ENCODE measurements around the gene HOXC6. TPM values are rescaled to one million over a fixed set of nuclear protein-coding genes. Genes with fewer than 3 reads are reported as not detected.

HOXC6 gene
- total and polyA plus RNA-seq, 2 of the 13 experiments (the other 11 are each of a cell fraction or from before 2014, with no cell fraction given), result not detected

DNA sequence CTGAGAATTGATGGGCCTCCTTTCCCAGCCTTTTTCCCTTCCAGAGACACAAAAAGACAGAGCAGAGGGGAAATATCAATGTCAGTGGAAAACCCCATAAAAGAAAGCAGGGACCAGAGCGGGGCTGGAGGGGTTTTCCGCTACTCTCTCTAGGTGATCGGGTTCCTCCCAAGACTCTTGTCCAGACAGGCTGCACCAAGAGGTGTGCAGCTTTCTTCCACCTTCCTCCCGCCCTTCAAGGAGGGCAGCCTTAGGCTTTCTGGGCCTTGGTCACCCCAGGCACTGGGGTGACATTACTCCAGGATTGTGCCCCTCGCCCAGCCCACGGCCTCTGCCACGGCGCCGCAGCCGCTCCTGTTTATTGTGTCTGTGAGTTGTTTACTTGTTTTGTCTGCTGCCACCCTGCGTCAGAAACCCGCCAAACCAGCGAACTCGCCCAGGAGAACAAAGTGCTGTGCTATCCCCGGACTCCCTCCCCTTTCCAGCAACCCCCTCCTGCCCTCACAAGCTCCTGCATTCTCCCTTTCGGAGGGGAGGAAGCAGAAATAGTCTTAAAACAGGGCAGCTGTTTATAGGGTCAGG is 6.7 kb upstream of the HOXC6 start:
- ChIA-PET POLR2A (no interaction called here), CTCF (ENCODE audit: low intra/inter-chr PET ratio, low total read pairs) (no interaction called here)
- FAIRE-seq, result no peak
- H3K27me3 ChIP-seq (ENCODE audit: control insufficient read depth in 1 of 2, insufficient read depth in 2 of 2, low read length in 2 of 2), result peaks cover 0 to 58% of the 10 kb centered on the region in 2 experiments; a peak in 3 of 5 replicates
- DNase-seq (ENCODE audit: low spot score), result no peak
- in situ Hi-C loops (cut with HindIII; ENCODE audit: extremely low pct_ligation_motif_present, low pct_unique_long_range_greater_than_20kb) (no loop called here), intact Hi-C loops (cut with micrococcal nuclease; ENCODE audit: unreplicated experiment) (no loop called here)
- H4K20me1 ChIP-seq (ENCODE audit: insufficient read depth, low read length), result no peaks in the 10 kb centered on the region
- H3K4me2 ChIP-seq (ENCODE audit: low read depth, low read length), result no peak overlapping the region
- 10% methylated on average over 12 of the region's 16 CpGs for WGBS (ENCODE audit: low lambda C conversion rate)
- TF ChIP-seq, protein P1, sequence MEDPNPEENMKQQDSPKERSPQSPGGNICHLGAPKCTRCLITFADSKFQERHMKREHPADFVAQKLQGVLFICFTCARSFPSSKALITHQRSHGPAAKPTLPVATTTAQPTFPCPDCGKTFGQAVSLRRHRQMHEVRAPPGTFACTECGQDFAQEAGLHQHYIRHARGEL (CRISPR knock-in tag; IDR thresholded peaks at IDR 0.05), result no peak
- TF ChIP-seq GATAD1 (CRISPR knock-in tag; IDR thresholded peaks at IDR 0.05), result no peak
- TF ChIP-seq, protein P2, sequence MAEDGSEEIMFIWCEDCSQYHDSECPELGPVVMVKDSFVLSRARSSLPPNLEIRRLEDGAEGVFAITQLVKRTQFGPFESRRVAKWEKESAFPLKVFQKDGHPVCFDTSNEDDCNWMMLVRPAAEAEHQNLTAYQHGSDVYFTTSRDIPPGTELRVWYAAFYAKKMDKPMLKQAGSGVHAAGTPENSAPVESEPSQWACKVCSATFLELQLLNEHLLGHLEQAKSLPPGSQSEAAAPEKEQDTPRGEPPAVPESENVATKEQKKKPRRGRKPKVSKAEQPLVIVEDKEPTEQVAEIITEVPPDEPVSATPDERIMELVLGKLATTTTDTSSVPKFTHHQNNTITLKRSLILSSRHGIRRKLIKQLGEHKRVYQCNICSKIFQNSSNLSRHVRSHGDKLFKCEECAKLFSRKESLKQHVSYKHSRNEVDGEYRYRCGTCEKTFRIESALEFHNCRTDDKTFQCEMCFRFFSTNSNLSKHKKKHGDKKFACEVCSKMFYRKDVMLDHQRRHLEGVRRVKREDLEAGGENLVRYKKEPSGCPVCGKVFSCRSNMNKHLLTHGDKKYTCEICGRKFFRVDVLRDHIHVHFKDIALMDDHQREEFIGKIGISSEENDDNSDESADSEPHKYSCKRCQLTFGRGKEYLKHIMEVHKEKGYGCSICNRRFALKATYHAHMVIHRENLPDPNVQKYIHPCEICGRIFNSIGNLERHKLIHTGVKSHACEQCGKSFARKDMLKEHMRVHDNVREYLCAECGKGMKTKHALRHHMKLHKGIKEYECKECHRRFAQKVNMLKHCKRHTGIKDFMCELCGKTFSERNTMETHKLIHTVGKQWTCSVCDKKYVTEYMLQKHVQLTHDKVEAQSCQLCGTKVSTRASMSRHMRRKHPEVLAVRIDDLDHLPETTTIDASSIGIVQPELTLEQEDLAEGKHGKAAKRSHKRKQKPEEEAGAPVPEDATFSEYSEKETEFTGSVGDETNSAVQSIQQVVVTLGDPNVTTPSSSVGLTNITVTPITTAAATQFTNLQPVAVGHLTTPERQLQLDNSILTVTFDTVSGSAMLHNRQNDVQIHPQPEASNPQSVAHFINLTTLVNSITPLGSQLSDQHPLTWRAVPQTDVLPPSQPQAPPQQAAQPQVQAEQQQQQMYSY (CRISPR knock-in tag; IDR thresholded peaks at IDR 0.05), result no peak
- TF ChIP-seq FOXK1 (CRISPR knock-in tag; IDR thresholded peaks at IDR 0.05; ENCODE audit: borderline replicate concordance, low read depth), result no peak
- no peak for TF ChIP-seq FOXP1 (IDR thresholded peaks at IDR 0.05)
- TF ChIP-seq FOXP1 (CRISPR knock-in tag; IDR thresholded peaks at IDR 0.05), result 0 out of 2 replicates have a peak, but pooled peaks have one; percentile 17
- TF ChIP-seq FOXA1 (IDR thresholded peaks at IDR 0.05), result no peak
- 0 out of 2 replicates have a peak, but pooled peaks have one; percentile 4 for TF ChIP-seq FOXA1 (CRISPR knock-in tag; IDR thresholded peaks at IDR 0.05)
- TF ChIP-seq, protein P3, sequence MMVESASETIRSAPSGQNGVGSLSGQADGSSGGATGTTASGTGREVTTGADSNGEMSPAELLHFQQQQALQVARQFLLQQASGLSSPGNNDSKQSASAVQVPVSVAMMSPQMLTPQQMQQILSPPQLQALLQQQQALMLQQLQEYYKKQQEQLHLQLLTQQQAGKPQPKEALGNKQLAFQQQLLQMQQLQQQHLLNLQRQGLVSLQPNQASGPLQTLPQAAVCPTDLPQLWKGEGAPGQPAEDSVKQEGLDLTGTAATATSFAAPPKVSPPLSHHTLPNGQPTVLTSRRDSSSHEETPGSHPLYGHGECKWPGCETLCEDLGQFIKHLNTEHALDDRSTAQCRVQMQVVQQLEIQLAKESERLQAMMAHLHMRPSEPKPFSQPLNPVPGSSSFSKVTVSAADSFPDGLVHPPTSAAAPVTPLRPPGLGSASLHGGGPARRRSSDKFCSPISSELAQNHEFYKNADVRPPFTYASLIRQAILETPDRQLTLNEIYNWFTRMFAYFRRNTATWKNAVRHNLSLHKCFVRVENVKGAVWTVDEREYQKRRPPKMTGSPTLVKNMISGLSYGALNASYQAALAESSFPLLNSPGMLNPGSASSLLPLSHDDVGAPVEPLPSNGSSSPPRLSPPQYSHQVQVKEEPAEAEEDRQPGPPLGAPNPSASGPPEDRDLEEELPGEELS (CRISPR knock-in tag; IDR thresholded peaks at IDR 0.05), result peak; percentile 44; the same call in 1 of the 2 replicates
- no peak overlapping the region for H3K9ac ChIP-seq (ENCODE audit: insufficient read depth, low read depth, low read length)
- no peak overlapping the region for H2AFZ ChIP-seq (ENCODE audit: low read length)
- H3K9me3 ChIP-seq (ENCODE audit: low read length), result no peaks in the 10 kb centered on the region
- no TSS peak for BruUV-seq (replicated peaks)
- no peak overlapping the region for H3K4me3 ChIP-seq (replicated peaks in 1 of 3; ENCODE audit: insufficient read depth in 1 of 3, low read depth in 2 of 3, low read length in 3 of 3)
- no peaks in the 10 kb centered on the region for H3K79me2 ChIP-seq (ENCODE audit: insufficient read depth, low read length)
- no peaks in the 10 kb centered on the region for H3K36me3 ChIP-seq (replicated peaks in 1 of 2; ENCODE audit: control insufficient read depth in 1 of 2, insufficient read depth in 2 of 2, low read length in 2 of 2)
- ATAC-seq, result no peak
- no peak overlapping the region for H3K27ac ChIP-seq (ENCODE audit: extremely low read length, insufficient read depth, low read length)
- peaks cover 5% of the 10 kb centered on the region; the same call in 1 of the 2 replicates for H3K4me1 ChIP-seq (ENCODE audit: insufficient read depth, low read length)

Measured in HepG2 (cell line).